Measurements from ENCODE around the gene AP3B1. TPM values are rescaled to one million over a fixed set of nuclear protein-coding genes. Genes with fewer than 3 reads are reported as not detected.

The AP3B1 gene
- total RNA-seq, 4 donors from 2014 or later, result 52.6 to 74.3 (median 58.9) TPM

- TF ChIP-seq CTCF (IDR thresholded peaks at IDR 0.05) (no peak), POLR2A (IDR thresholded peaks at IDR 0.05) (no peak)
- H3K36me3 ChIP-seq, result peaks cover 0 to 12% (median 0%) of the 10 kb centered on the region in 3 donors
These were observed 52.5 kb downstream of the AP3B1 start for GRCh38 chr5:78242001-78242400.

GRCh38 chr5:78237911-78238310 lies 56.6 kb downstream of the AP3B1 start:
- no peak for DNase-seq
- Histone ChIP-seq H3K27me3 (no peaks in the 10 kb centered on the region), H3K36me3 (peaks cover 0 to 12% (median 0%) of the 10 kb centered on the region in 3 donors), H3K27ac (no peak overlapping the region), H3K9me3 (no peaks in the 10 kb centered on the region), H3K4me1 (peaks cover 0 to 4% (median 0%) of the 10 kb centered on the region in 4 donors), H3K4me3 (no peak overlapping the region)
- no peak for TF ChIP-seq CTCF (IDR thresholded peaks at IDR 0.05)
- TF ChIP-seq POLR2A (IDR thresholded peaks at IDR 0.05), result no peak

More at GRCh38 chr5:78242001-78242400, 52.5 kb downstream of the AP3B1 start:
- Histone ChIP-seq H3K4me3 (no peak overlapping the region), H3K27ac (no peak overlapping the region), H3K9me3 (no peaks in the 10 kb centered on the region), H3K27me3 (no peaks in the 10 kb centered on the region), H3K4me1 (no peaks in the 10 kb centered on the region)
- no peak for DNase-seq

- no peaks in the 10 kb centered on the region for H3K9me3 ChIP-seq
- H3K27ac ChIP-seq, result no peak overlapping the region
- peaks cover 0 to 12% (median 0%) of the 10 kb centered on the region in 3 donors for H3K36me3 ChIP-seq
- no peak for DNase-seq
- peaks cover 0 to 4% (median 0%) of the 10 kb centered on the region in 4 donors for H3K4me1 ChIP-seq
- TF ChIP-seq POLR2A (IDR thresholded peaks at IDR 0.05) (no peak), CTCF (IDR thresholded peaks at IDR 0.05) (no peak)
- H3K4me3 ChIP-seq, result no peak overlapping the region
- H3K27me3 ChIP-seq, result no peaks in the 10 kb centered on the region
These were observed 58.5 kb downstream of the AP3B1 start for GRCh38 chr5:78236046-78236445.

- Histone ChIP-seq H3K27me3 (no peaks in the 10 kb centered on the region), H3K4me1 (peaks cover 0 to 4% (median 0%) of the 10 kb centered on the region in 4 donors), H3K4me3 (no peak overlapping the region), H3K9me3 (no peaks in the 10 kb centered on the region), H3K27ac (no peak overlapping the region), H3K36me3 (peaks cover 0 to 9% (median 0%) of the 10 kb centered on the region in 3 donors)
- no peak for TF ChIP-seq POLR2A (IDR thresholded peaks at IDR 0.05)
- no peak for TF ChIP-seq CTCF (IDR thresholded peaks at IDR 0.05)
- DNase-seq, result no peak
These were observed 59.2 kb downstream of the AP3B1 start for GRCh38 chr5:78235289-78235688.

GRCh38 chr5:78234804-78235203 lies 59.7 kb downstream of the AP3B1 start:
- Histone ChIP-seq H3K36me3 (peaks cover 0 to 4% (median 0%) of the 10 kb centered on the region in 3 donors), H3K4me1 (peaks cover 0 to 4% (median 0%) of the 10 kb centered on the region in 4 donors), H3K4me3 (no peak overlapping the region), H3K27ac (no peak overlapping the region), H3K9me3 (no peaks in the 10 kb centered on the region), H3K27me3 (no peaks in the 10 kb centered on the region)
- DNase-seq, result no peak
- TF ChIP-seq CTCF (IDR thresholded peaks at IDR 0.05), result no peak
- TF ChIP-seq POLR2A (IDR thresholded peaks at IDR 0.05), result no peak

GRCh38 chr5:78232163-78232562 lies 62.3 kb downstream of the AP3B1 start:
- H3K4me1 ChIP-seq, result peaks cover 0 to 4% (median 0%) of the 10 kb centered on the region in 4 donors
- H3K4me3 ChIP-seq, result no peak overlapping the region
- no peak for TF ChIP-seq CTCF (IDR thresholded peaks at IDR 0.05)
- no peak for TF ChIP-seq POLR2A (IDR thresholded peaks at IDR 0.05)
- H3K27me3 ChIP-seq, result no peaks in the 10 kb centered on the region
- peaks cover 0 to 4% (median 0%) of the 10 kb centered on the region in 3 donors for H3K36me3 ChIP-seq
- no peak for DNase-seq
- H3K9me3 ChIP-seq, result no peaks in the 10 kb centered on the region
- no peak overlapping the region for H3K27ac ChIP-seq

All from Peyer's patch (tissue), 4 donors.